K562 (cell line): ENCODE measurements around the gene NXN. TPM values are rescaled to one million over a fixed set of nuclear protein-coding genes. Genes with fewer than 3 reads are reported as not detected.

Source experiments
- LCOR ChIP-seq: sonication (generic); formaldehyde crosslinking; IDR thresholded peaks from 2 replicates; pipeline ENCODE4 v1.8.0; 2022; ENCODE audit warnings: mild to moderate bottlenecking, missing genetic modification reagents
- PML ChIP-seq: IDR thresholded peaks from 2 replicates; pipeline ENCODE4 v1.6.1; 2012; ENCODE audit warnings: low read length, inconsistent platforms
- RBFOX2 ChIP-seq: fragments of 200-400 bp; formaldehyde crosslinking; IDR thresholded peaks from 2 replicates; pipeline ENCODE4 v1.6.1; 2017; ENCODE audit warnings: low read depth, mild to moderate bottlenecking, low read length, moderate library complexity
- TSC22D4 ChIP-seq: fragments of 450-650 bp; IDR thresholded peaks from 2 replicates; pipeline ENCODE4 v1.6.1; 2016; ENCODE audit warnings: missing genetic modification characterization, missing biosample characterization, control low read depth
- ZBTB17 ChIP-seq: fragments of 450-650 bp; formaldehyde crosslinking; IDR thresholded peaks from 2 replicates; pipeline ENCODE4 v1.4.0; 2020; ENCODE audit warnings: mild to moderate bottlenecking
- ZNF23 ChIP-seq: fragments of 250-450 bp; sonication (Bioruptor Pico); IDR thresholded peaks from 2 replicates; pipeline ENCODE4 v1.4.0; 2020; ENCODE audit warnings: mild to moderate bottlenecking
- ZNF431 ChIP-seq: sonication (generic); formaldehyde crosslinking; IDR thresholded peaks from 2 replicates; pipeline ENCODE4 v1.8.0; 2022; ENCODE audit warnings: mild to moderate bottlenecking, missing genetic modification reagents
- polyA plus RNA-seq, 8 experiments: library from polyadenylated mRNA; depleted of rRNA in 4 of 8; stranded (reverse) in 5 of 8; unstranded in 3 of 8; fragments of >200 nt; fragmentation: Nextera tagmentation in 2 of 8; fragmentation: Illumina TruSeq in 1 of 8; extraction: Ambion mirVana in 2 of 8; extraction: Trizol in 1 of 8; gene quantifications; 2 replicates each; pipeline versions ENCODE4 v1.2.1 to v1.2.3, GENCODE V29; 2011 to 2014; ENCODE audit warnings: inconsistent platforms in 1 of 8, missing spikeins in 1 of 8
- total RNA-seq, 7 experiments: library from RNA; depleted of rRNA in 6 of 7; stranded (reverse); fragments of >200 nt in 6 of 7; fragmentation: Illumina TruSeq in 2 of 7; extraction: Trizol in 2 of 7; gene quantifications; 2 replicates each; pipeline versions ENCODE4 v1.2.1 to v1.2.3, GENCODE V29; 2011 to 2021; ENCODE audit warnings: low replicate concordance in 1 of 7
- TF ChIP-seq, protein P1 (sequence below): fragments of 200-800 bp; sonication (Bioruptor generic); IDR thresholded peaks from 2 replicates; pipeline ENCODE4 v1.6.1; 2016; ENCODE audit warnings: missing genetic modification characterization, missing compliant biosample characterization
- TF ChIP-seq, protein P2 (sequence below): fragments of 200-600 bp; sonication (generic); IDR thresholded peaks from one replicate; pipeline ENCODE4 v1.6.1; 2012; ENCODE audit warnings: mild to moderate bottlenecking, low read depth, low read length, inconsistent platforms

Gene NXN
- total and polyA plus RNA-seq, 9 of the 15 experiments (the other 6 are each of a cell fraction or from before 2014, with no cell fraction given), result 0.08 to 0.39 (median 0.29) TPM; not detected in 5

DNA sequence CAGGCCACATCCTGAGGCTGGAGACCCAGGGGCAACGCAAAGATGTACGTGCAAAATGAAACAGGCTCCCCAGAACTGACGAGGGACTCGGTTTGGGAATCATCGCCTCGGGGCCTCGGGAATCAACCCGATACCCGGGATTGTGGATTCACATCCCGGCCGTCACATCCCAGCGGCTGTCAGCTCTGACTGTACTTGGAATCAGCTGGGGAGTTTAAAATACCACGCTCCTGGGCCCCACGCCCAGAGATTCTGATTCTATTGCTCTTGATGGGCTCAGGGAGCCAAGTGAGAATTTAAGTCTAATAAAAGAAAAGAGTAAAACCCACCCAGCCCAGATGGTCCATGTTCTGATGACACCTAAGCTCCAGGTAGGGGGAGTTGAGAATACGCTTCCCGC, 155.2 kb downstream of the NXN start (continued):
- TF ChIP-seq, protein P1, sequence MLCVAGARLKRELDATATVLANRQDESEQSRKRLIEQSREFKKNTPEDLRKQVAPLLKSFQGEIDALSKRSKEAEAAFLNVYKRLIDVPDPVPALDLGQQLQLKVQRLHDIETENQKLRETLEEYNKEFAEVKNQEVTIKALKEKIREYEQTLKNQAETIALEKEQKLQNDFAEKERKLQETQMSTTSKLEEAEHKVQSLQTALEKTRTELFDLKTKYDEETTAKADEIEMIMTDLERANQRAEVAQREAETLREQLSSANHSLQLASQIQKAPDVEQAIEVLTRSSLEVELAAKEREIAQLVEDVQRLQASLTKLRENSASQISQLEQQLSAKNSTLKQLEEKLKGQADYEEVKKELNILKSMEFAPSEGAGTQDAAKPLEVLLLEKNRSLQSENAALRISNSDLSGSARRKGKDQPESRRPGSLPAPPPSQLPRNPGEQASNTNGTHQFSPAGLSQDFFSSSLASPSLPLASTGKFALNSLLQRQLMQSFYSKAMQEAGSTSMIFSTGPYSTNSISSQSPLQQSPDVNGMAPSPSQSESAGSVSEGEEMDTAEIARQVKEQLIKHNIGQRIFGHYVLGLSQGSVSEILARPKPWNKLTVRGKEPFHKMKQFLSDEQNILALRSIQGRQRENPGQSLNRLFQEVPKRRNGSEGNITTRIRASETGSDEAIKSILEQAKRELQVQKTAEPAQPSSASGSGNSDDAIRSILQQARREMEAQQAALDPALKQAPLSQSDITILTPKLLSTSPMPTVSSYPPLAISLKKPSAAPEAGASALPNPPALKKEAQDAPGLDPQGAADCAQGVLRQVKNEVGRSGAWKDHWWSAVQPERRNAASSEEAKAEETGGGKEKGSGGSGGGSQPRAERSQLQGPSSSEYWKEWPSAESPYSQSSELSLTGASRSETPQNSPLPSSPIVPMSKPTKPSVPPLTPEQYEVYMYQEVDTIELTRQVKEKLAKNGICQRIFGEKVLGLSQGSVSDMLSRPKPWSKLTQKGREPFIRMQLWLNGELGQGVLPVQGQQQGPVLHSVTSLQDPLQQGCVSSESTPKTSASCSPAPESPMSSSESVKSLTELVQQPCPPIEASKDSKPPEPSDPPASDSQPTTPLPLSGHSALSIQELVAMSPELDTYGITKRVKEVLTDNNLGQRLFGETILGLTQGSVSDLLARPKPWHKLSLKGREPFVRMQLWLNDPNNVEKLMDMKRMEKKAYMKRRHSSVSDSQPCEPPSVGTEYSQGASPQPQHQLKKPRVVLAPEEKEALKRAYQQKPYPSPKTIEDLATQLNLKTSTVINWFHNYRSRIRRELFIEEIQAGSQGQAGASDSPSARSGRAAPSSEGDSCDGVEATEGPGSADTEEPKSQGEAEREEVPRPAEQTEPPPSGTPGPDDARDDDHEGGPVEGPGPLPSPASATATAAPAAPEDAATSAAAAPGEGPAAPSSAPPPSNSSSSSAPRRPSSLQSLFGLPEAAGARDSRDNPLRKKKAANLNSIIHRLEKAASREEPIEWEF (CRISPR knock-in tag), result no peak
- TF ChIP-seq TSC22D4 (tag) (no peak), PML (no peak), ZNF431 (CRISPR knock-in tag) (no peak), ZBTB17 (no peak), LCOR (CRISPR knock-in tag) (no peak), RBFOX2 (no peak), ZNF23 (no peak)
- TF ChIP-seq, protein P2, sequence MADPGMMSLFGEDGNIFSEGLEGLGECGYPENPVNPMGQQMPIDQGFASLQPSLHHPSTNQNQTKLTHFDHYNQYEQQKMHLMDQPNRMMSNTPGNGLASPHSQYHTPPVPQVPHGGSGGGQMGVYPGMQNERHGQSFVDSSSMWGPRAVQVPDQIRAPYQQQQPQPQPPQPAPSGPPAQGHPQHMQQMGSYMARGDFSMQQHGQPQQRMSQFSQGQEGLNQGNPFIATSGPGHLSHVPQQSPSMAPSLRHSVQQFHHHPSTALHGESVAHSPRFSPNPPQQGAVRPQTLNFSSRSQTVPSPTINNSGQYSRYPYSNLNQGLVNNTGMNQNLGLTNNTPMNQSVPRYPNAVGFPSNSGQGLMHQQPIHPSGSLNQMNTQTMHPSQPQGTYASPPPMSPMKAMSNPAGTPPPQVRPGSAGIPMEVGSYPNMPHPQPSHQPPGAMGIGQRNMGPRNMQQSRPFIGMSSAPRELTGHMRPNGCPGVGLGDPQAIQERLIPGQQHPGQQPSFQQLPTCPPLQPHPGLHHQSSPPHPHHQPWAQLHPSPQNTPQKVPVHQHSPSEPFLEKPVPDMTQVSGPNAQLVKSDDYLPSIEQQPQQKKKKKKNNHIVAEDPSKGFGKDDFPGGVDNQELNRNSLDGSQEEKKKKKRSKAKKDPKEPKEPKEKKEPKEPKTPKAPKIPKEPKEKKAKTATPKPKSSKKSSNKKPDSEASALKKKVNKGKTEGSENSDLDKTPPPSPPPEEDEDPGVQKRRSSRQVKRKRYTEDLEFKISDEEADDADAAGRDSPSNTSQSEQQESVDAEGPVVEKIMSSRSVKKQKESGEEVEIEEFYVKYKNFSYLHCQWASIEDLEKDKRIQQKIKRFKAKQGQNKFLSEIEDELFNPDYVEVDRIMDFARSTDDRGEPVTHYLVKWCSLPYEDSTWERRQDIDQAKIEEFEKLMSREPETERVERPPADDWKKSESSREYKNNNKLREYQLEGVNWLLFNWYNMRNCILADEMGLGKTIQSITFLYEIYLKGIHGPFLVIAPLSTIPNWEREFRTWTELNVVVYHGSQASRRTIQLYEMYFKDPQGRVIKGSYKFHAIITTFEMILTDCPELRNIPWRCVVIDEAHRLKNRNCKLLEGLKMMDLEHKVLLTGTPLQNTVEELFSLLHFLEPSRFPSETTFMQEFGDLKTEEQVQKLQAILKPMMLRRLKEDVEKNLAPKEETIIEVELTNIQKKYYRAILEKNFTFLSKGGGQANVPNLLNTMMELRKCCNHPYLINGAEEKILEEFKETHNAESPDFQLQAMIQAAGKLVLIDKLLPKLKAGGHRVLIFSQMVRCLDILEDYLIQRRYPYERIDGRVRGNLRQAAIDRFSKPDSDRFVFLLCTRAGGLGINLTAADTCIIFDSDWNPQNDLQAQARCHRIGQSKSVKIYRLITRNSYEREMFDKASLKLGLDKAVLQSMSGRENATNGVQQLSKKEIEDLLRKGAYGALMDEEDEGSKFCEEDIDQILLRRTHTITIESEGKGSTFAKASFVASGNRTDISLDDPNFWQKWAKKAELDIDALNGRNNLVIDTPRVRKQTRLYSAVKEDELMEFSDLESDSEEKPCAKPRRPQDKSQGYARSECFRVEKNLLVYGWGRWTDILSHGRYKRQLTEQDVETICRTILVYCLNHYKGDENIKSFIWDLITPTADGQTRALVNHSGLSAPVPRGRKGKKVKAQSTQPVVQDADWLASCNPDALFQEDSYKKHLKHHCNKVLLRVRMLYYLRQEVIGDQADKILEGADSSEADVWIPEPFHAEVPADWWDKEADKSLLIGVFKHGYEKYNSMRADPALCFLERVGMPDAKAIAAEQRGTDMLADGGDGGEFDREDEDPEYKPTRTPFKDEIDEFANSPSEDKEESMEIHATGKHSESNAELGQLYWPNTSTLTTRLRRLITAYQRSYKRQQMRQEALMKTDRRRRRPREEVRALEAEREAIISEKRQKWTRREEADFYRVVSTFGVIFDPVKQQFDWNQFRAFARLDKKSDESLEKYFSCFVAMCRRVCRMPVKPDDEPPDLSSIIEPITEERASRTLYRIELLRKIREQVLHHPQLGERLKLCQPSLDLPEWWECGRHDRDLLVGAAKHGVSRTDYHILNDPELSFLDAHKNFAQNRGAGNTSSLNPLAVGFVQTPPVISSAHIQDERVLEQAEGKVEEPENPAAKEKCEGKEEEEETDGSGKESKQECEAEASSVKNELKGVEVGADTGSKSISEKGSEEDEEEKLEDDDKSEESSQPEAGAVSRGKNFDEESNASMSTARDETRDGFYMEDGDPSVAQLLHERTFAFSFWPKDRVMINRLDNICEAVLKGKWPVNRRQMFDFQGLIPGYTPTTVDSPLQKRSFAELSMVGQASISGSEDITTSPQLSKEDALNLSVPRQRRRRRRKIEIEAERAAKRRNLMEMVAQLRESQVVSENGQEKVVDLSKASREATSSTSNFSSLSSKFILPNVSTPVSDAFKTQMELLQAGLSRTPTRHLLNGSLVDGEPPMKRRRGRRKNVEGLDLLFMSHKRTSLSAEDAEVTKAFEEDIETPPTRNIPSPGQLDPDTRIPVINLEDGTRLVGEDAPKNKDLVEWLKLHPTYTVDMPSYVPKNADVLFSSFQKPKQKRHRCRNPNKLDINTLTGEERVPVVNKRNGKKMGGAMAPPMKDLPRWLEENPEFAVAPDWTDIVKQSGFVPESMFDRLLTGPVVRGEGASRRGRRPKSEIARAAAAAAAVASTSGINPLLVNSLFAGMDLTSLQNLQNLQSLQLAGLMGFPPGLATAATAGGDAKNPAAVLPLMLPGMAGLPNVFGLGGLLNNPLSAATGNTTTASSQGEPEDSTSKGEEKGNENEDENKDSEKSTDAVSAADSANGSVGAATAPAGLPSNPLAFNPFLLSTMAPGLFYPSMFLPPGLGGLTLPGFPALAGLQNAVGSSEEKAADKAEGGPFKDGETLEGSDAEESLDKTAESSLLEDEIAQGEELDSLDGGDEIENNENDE, result no peak
